Measurements from ENCODE around the gene SAP30BP.

DNA sequence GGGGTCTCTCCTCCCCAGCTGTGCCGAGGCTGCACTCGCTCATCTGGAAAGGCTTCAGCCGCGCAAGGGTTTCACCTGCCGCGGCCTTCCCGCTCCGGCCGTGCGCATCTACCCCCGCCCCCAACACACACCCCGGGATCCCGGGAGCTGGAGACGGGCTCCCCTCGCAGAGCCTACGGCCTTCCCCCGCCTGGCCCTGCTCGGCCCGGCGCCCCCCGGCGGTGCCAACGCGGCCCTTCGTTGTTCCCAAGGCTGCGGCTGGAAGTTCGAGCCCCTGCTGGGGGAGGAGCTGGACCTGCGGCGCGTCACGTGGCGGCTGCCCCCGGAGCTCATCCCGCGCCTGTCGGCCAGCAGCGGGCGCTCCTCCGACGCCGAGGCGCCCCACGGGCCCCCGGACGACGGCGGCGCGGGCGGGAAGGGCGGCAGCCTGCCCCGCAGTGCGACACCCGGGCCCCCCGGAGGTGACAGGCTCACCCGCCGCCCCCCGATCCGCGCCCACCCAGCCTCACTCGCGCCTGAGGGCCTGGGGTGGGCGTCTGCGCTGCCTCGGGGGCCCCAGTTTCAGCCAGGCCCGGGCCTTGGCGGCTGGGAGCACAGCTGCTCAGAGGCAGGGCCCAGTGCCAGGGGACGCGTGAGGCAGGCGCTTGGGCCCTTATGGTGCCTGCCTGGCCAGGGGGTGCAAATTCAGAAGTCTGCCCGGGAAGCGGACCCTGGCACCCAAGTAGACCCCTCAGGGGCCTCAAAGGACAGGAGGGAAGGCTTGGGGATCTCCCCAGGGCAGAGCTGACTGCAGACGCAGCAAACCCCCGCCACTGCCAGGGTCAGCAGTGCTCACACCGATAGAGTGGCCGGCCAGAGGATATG, 86.6 kb downstream of the SAP30BP start:
- TF ChIP-seq, protein P1, sequence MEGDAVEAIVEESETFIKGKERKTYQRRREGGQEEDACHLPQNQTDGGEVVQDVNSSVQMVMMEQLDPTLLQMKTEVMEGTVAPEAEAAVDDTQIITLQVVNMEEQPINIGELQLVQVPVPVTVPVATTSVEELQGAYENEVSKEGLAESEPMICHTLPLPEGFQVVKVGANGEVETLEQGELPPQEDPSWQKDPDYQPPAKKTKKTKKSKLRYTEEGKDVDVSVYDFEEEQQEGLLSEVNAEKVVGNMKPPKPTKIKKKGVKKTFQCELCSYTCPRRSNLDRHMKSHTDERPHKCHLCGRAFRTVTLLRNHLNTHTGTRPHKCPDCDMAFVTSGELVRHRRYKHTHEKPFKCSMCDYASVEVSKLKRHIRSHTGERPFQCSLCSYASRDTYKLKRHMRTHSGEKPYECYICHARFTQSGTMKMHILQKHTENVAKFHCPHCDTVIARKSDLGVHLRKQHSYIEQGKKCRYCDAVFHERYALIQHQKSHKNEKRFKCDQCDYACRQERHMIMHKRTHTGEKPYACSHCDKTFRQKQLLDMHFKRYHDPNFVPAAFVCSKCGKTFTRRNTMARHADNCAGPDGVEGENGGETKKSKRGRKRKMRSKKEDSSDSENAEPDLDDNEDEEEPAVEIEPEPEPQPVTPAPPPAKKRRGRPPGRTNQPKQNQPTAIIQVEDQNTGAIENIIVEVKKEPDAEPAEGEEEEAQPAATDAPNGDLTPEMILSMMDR (IDR thresholded peaks at IDR 0.05): peak; percentile 24 to 74 (median 51)
- TF ChIP-seq POLR2A (IDR thresholded peaks at IDR 0.05): no peak

Measured in body of pancreas (tissue), 4 donors.